HepG2 (cell line): ENCODE data around the gene TFF1. TPM values are rescaled to one million over a fixed set of nuclear protein-coding genes. Genes with fewer than 3 reads are reported as not detected.

ENCODE experiments used
- AHR ChIP-seq: IDR thresholded peaks from 2 replicates; pipeline ENCODE4 v1.6.1; 2018; ENCODE audit warnings: missing genetic modification reagents, missing compliant biosample characterization
- CEBPG ChIP-seq: IDR thresholded peaks from 2 replicates; pipeline ENCODE4 v1.6.1; 2016
- ETV6 ChIP-seq: sonication (generic); formaldehyde crosslinking; conservative IDR thresholded peaks from 2 replicates; pipeline ENCODE4 v1.4.0; 2020; ENCODE audit warnings: missing genetic modification reagents
- HIVEP1 ChIP-seq: sonication (generic); formaldehyde crosslinking; IDR thresholded peaks from 2 replicates; pipeline ENCODE4 v1.4.0; 2020; ENCODE audit warnings: mild to moderate bottlenecking, missing genetic modification reagents
- MED1 ChIP-seq: sonication (generic); formaldehyde crosslinking; IDR thresholded peaks from 2 replicates; pipeline ENCODE4 v1.4.0; 2020; ENCODE audit warnings: missing genetic modification reagents
- NKX3-1 ChIP-seq: sonication (generic); formaldehyde crosslinking; IDR thresholded peaks from 2 replicates; pipeline ENCODE4 v1.5.0; 2020; ENCODE audit warnings: missing genetic modification reagents
- PHF21A ChIP-seq: sonication (generic); formaldehyde crosslinking; IDR thresholded peaks from 2 replicates; pipeline ENCODE4 v1.5.0; 2020; ENCODE audit warnings: mild to moderate bottlenecking, missing genetic modification reagents
- PRPF4 ChIP-seq: fragments of 200-400 bp; formaldehyde crosslinking; IDR thresholded peaks from 2 replicates; pipeline ENCODE4 v1.6.1; 2016; ENCODE audit warnings: low read length, low read depth; ENCODE audit not compliant: poor library complexity, severe bottlenecking
- SP5 ChIP-seq: IDR thresholded peaks from 2 replicates; pipeline ENCODE4 v1.6.1; 2016; ENCODE audit warnings: low read depth, borderline replicate concordance
- THAP11 ChIP-seq: IDR thresholded peaks from 2 replicates; pipeline ENCODE4 v1.6.1; 2016; ENCODE audit warnings: missing biosample characterization, missing genetic modification reagents
- ZBTB37 ChIP-seq: sonication (generic); formaldehyde crosslinking; IDR thresholded peaks from 2 replicates; pipeline ENCODE4 v1.4.0; 2020; ENCODE audit warnings: mild to moderate bottlenecking, missing genetic modification reagents
- ZBTB42 ChIP-seq: sonication (generic); formaldehyde crosslinking; IDR thresholded peaks from 2 replicates; pipeline ENCODE4 v1.5.0; 2020; ENCODE audit warnings: mild to moderate bottlenecking, missing genetic modification reagents
- ZNF260 ChIP-seq: sonication (generic); formaldehyde crosslinking; IDR thresholded peaks from 2 replicates; pipeline ENCODE4 v1.4.0; 2020; ENCODE audit warnings: missing genetic modification reagents, low read depth, mild to moderate bottlenecking, borderline replicate concordance
- ZNF34 ChIP-seq: sonication (generic); formaldehyde crosslinking; IDR thresholded peaks from 2 replicates; pipeline ENCODE4 v1.4.0; 2020; ENCODE audit warnings: mild to moderate bottlenecking, missing genetic modification reagents, borderline replicate concordance
- polyA plus RNA-seq, 8 experiments: library from polyadenylated mRNA; depleted of rRNA in 3 of 8; stranded (reverse) in 7 of 8; unstranded in 1 of 8; fragments of >200 nt; fragmentation: Illumina TruSeq in 4 of 8; extraction: Trizol in 4 of 8; gene quantifications; 2 replicates each; pipeline versions ENCODE4 v1.2.1 to v1.2.3, GENCODE V29; 2011 to 2016; ENCODE audit warnings: low read depth in 4 of 8, missing spikeins in 1 of 8, mixed read lengths in 1 of 8; ENCODE audit not compliant: insufficient read depth in 1 of 8
- total RNA-seq, 5 experiments: library from RNA; depleted of rRNA; stranded (reverse); fragments of >200 nt; fragmentation: Illumina TruSeq; extraction: Trizol; gene quantifications; 2 replicates each; pipeline ENCODE4 v1.2.3, GENCODE V29; 2016; ENCODE audit warnings: low read depth in 1 of 5
- TF ChIP-seq, protein P1 (sequence below): sonication (generic); formaldehyde crosslinking; IDR thresholded peaks from 2 replicates; pipeline ENCODE4 v1.4.0; 2020; ENCODE audit warnings: missing genetic modification reagents, borderline replicate concordance
- TF ChIP-seq, protein P2 (sequence below): IDR thresholded peaks from 2 replicates; pipeline ENCODE4 v1.4.0; 2020; ENCODE audit warnings: mild to moderate bottlenecking, missing genetic modification reagents
- TF ChIP-seq, protein P3 (sequence below): sonication (generic); formaldehyde crosslinking; IDR thresholded peaks from 2 replicates; pipeline ENCODE4 v1.4.0; 2020; ENCODE audit warnings: mild to moderate bottlenecking, missing genetic modification reagents

Gene TFF1
- total and polyA plus RNA-seq, 2 of the 13 experiments (the other 11 are each of a cell fraction or from before 2014, with no cell fraction given): 0.24 to 19.4 TPM

GRCh38 chr21:42366292-42367010, at the start of gene TFF1 (continued):
- TF ChIP-seq AHR (CRISPR knock-in tag): no peak
- TF ChIP-seq, protein P1, sequence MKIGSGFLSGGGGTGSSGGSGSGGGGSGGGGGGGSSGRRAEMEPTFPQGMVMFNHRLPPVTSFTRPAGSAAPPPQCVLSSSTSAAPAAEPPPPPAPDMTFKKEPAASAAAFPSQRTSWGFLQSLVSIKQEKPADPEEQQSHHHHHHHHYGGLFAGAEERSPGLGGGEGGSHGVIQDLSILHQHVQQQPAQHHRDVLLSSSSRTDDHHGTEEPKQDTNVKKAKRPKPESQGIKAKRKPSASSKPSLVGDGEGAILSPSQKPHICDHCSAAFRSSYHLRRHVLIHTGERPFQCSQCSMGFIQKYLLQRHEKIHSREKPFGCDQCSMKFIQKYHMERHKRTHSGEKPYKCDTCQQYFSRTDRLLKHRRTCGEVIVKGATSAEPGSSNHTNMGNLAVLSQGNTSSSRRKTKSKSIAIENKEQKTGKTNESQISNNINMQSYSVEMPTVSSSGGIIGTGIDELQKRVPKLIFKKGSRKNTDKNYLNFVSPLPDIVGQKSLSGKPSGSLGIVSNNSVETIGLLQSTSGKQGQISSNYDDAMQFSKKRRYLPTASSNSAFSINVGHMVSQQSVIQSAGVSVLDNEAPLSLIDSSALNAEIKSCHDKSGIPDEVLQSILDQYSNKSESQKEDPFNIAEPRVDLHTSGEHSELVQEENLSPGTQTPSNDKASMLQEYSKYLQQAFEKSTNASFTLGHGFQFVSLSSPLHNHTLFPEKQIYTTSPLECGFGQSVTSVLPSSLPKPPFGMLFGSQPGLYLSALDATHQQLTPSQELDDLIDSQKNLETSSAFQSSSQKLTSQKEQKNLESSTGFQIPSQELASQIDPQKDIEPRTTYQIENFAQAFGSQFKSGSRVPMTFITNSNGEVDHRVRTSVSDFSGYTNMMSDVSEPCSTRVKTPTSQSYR (CRISPR knock-in tag): peak; percentile 64; the same call in 1 of the 2 replicates
- no peak for TF ChIP-seq SP5 (CRISPR knock-in tag)
- TF ChIP-seq THAP11 (CRISPR knock-in tag): no peak
- no peak for TF ChIP-seq ZNF260
- TF ChIP-seq PRPF4: no peak
- no peak for TF ChIP-seq ZBTB37 (CRISPR knock-in tag)
- TF ChIP-seq ETV6 (CRISPR knock-in tag): no peak
- TF ChIP-seq NKX3-1 (CRISPR knock-in tag): no peak
- no peak for TF ChIP-seq CEBPG (CRISPR knock-in tag)
- peak; percentile 16; the same call in 1 of the 2 replicates for TF ChIP-seq MED1 (CRISPR knock-in tag)
- TF ChIP-seq, protein P2, sequence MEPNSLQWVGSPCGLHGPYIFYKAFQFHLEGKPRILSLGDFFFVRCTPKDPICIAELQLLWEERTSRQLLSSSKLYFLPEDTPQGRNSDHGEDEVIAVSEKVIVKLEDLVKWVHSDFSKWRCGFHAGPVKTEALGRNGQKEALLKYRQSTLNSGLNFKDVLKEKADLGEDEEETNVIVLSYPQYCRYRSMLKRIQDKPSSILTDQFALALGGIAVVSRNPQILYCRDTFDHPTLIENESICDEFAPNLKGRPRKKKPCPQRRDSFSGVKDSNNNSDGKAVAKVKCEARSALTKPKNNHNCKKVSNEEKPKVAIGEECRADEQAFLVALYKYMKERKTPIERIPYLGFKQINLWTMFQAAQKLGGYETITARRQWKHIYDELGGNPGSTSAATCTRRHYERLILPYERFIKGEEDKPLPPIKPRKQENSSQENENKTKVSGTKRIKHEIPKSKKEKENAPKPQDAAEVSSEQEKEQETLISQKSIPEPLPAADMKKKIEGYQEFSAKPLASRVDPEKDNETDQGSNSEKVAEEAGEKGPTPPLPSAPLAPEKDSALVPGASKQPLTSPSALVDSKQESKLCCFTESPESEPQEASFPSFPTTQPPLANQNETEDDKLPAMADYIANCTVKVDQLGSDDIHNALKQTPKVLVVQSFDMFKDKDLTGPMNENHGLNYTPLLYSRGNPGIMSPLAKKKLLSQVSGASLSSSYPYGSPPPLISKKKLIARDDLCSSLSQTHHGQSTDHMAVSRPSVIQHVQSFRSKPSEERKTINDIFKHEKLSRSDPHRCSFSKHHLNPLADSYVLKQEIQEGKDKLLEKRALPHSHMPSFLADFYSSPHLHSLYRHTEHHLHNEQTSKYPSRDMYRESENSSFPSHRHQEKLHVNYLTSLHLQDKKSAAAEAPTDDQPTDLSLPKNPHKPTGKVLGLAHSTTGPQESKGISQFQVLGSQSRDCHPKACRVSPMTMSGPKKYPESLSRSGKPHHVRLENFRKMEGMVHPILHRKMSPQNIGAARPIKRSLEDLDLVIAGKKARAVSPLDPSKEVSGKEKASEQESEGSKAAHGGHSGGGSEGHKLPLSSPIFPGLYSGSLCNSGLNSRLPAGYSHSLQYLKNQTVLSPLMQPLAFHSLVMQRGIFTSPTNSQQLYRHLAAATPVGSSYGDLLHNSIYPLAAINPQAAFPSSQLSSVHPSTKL: peak; percentile 78
- TF ChIP-seq, protein P3, sequence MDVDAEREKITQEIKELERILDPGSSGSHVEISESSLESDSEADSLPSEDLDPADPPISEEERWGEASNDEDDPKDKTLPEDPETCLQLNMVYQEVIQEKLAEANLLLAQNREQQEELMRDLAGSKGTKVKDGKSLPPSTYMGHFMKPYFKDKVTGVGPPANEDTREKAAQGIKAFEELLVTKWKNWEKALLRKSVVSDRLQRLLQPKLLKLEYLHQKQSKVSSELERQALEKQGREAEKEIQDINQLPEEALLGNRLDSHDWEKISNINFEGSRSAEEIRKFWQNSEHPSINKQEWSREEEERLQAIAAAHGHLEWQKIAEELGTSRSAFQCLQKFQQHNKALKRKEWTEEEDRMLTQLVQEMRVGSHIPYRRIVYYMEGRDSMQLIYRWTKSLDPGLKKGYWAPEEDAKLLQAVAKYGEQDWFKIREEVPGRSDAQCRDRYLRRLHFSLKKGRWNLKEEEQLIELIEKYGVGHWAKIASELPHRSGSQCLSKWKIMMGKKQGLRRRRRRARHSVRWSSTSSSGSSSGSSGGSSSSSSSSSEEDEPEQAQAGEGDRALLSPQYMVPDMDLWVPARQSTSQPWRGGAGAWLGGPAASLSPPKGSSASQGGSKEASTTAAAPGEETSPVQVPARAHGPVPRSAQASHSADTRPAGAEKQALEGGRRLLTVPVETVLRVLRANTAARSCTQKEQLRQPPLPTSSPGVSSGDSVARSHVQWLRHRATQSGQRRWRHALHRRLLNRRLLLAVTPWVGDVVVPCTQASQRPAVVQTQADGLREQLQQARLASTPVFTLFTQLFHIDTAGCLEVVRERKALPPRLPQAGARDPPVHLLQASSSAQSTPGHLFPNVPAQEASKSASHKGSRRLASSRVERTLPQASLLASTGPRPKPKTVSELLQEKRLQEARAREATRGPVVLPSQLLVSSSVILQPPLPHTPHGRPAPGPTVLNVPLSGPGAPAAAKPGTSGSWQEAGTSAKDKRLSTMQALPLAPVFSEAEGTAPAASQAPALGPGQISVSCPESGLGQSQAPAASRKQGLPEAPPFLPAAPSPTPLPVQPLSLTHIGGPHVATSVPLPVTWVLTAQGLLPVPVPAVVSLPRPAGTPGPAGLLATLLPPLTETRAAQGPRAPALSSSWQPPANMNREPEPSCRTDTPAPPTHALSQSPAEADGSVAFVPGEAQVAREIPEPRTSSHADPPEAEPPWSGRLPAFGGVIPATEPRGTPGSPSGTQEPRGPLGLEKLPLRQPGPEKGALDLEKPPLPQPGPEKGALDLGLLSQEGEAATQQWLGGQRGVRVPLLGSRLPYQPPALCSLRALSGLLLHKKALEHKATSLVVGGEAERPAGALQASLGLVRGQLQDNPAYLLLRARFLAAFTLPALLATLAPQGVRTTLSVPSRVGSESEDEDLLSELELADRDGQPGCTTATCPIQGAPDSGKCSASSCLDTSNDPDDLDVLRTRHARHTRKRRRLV: no peak
- 0 out of 2 replicates have a peak, but pooled peaks have one; percentile 27 for TF ChIP-seq PHF21A
- TF ChIP-seq ZNF34 (CRISPR knock-in tag): no peak
- no peak for TF ChIP-seq ZBTB42 (CRISPR knock-in tag)
- no peak for TF ChIP-seq HIVEP1 (CRISPR knock-in tag)
